Ammon's horn (tissue), 1 donor: Measurements from ENCODE around the gene ADGRF3.
A peak's percentile ranks its signal among the peaks of the same experiment; 100 is the strongest.
"Not testable (repeated sequence)": the region's sequence is repeated elsewhere in the genome, so short reads cannot be mapped to it uniquely, and the experiment has no call there.

ENCODE experiments used
- DNase-seq: peaks from one replicate; pipeline ENCODE4 v3.0.0-alpha.2; 2016; ENCODE audit warnings: low spot score

ADGRF3 gene

GRCh38 chr2:26351375-26352090 is 4.9 kb upstream of the ADGRF3 start:
- DNase-seq, result no peak

GRCh38 chr2:26349690-26350089 is 3.1 kb upstream of the ADGRF3 start:
- no peak for DNase-seq

- DNase-seq, result no peak
Measured at GRCh38 chr2:26347286-26347865, 787 bp upstream of the ADGRF3 start.

DNA sequence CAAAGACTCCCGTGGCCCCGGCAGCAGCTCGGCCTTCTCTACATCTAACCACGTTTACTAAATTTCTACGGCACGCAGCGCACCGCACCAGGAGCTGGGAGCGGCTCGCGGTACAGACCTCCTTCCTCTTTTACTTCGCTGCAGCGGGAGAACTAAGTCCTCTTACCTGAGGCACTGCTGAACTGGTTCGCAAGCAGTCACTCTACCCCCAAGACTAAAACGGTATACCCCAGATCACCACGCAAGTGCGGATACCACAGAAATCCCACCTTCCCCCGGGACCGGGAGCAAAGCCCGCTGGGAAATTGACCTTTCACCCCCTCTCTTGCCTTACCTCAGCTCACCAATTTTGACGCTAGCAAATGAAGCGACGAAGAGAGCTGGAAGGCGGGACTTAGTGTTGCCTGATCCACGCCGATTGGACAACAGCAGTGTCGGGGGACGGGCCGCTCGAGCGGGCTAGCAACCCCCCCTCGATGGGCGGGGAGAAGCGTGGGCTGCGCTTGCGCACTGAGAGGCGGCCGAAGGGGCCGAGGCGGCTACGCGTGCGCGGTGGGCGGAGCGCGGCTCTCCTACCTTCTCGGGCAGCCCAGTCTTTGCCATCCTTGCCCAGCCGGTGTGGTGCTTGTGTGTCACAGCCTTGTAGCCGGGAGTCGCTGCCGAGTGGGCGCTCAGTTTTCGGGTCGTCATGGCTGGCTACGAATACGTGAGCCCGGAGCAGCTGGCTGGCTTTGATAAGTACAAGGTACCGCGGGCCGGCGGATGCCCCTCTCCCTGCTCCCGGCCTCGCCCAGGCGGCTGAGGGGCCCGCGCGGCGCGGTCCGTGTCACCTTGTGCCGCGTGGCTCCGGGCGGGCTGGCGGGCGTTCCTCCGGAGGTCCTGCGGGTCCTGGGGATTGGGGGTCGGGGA is 790 bp downstream of the ADGRF3 start, which contains the start of gene SELENOI:
Gene SELENOI (plus strand): TSS at position 599 of the 909 bp plus-strand sequence. CDS start 90 bp downstream, at position 689.
- peak; percentile 100 for DNase-seq

- DNase-seq, result no peak
Measured at GRCh38 chr2:26345283-26345544, 1.4 kb downstream of the ADGRF3 start.

DNA sequence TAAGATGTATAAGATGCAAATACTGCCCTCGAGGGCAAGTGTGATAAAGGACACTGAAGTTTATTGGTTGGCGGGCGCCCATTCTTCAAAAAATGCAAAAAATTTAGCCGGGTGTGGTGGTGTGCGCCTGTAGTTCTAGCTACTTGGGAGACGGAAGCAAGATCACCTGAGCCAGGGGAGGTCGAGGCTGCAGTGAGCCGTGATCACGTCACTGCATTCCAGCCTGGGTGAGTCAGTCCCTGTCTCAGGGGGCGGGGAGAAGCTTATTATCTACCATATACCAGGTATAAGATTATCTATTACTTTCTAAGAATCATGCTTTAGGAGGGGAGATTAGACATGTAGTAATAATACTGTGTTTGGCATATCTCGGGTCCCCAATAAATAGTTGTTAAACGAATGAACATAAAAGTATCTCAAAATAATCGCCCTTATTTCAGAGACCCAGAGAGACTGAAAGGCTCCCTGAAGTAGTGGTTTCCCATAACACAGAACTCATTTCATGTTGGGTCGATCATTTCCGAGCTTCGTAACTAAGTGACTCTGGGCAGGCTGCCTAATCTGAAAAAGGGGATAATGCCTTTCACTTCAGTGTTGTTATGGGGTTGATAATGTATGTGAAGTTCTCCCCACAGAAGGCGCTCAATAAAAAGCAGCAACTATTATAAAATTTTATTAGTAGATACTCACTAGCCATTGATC is 1.9 kb downstream of the ADGRF3 start:
- no peak for DNase-seq

GRCh38 chr2:26340831-26341230 is 5.8 kb downstream of the ADGRF3 start:
- DNase-seq, result no peak

GRCh38 chr2:26337298-26337697 is 9.3 kb downstream of the ADGRF3 start:
- DNase-seq, result no peak

- DNase-seq, result no peak
Measured at GRCh38 chr2:26336719-26337118, 9.9 kb downstream of the ADGRF3 start.

GRCh38 chr2:26335231-26335630 is 11.4 kb downstream of the ADGRF3 start:
- no peak for DNase-seq

- DNase-seq, result no peak
Measured at GRCh38 chr2:26333293-26333692, 13.3 kb downstream of the ADGRF3 start.

GRCh38 chr2:26331321-26331720 is 15.3 kb downstream of the ADGRF3 start:
- not testable (repeated sequence) for DNase-seq

DNA sequence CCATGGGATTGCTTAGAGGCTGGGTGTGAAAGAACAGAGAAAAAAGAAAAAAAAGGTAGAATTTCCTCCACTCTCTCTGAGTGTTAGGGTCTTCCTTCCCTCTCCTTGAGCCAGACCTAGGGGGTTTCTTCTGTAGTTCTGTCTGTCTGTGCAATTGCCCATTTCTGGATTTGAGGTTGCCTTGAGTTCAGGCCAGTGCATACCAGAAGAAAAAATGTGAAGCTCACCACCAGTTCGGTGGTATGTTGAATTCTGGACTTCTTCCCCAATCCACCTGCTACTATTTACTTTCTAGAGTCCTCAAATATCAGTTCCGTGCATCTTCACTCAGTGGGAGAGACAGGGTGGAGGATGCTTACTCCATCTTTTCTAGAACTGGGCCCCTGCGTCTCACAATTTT is 16.0 kb downstream of the ADGRF3 start:
- no peak for DNase-seq

- DNase-seq, result peak; percentile 92
Measured at GRCh38 chr2:26330114-26330549, 16.5 kb downstream of the ADGRF3 start.

GRCh38 chr2:26329083-26329482 is 17.5 kb downstream of the ADGRF3 start:
- not testable (repeated sequence) for DNase-seq

DNA sequence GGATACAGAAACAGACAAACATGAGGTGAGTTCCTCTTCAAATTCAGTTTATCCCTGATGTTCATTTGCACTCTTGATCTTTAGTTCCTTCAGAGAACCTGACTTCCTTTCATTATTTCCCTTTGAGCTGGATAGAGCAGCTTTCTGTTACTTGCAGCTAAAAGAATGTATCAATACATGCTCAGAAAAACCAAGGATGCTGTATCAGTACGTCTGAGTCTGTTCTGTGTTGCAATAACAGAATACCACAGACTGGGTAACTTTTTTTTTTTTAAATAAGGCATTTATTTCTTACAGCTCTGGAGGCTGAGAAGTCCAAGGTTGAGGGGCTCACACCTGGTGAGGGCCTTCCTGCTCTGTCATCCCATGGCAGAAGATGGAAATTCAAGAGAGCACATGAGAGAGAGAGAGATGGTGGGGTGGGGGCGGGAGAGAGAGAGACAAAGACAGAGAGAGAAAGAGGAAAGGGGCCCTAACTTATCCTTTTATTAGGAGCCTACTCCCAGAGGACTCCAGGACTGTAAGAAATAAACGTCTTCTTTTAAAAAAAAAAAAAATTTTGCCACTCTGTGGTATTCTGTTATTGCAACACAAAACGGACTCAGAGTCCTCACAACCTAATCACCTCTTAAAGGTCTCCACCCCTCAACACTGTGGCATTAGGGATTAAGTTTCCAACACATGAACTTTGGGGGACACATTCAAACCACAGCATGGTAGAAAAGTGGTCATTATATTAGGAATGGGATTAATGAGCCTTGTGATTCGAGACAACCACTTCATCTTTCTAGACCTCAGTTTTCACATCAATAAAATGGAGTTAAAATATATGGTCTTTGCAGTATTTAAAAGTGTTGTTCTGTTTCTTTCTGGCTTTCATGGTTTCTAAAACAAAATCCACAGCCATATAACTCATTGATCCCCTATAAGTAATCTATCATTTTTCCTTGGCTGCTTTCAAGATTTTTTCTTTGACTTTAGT is 19.0 kb downstream of the ADGRF3 start:
- DNase-seq, result no peak

GRCh38 chr2:26326514-26326913 is 20.1 kb downstream of the ADGRF3 start:
- no peak for DNase-seq

DNA sequence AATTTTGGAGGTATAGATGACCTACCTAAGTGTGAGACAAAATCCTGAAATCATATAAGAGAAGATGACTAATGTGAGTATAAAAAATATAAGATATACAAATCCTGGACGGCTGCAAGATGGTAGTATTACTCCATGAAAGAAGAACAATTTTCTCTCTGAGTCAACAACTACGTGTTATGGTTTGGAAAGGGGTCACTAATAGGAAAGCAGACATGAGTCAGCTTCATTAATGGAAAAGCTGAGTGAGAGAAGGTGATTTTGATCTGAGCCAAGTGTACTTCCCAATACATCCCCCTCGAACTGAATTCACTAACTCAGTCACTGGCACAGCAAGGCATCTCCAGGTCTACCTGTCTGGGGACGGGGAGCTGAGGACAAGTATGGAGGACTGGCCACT is 20.7 kb downstream of the ADGRF3 start:
- no peak for DNase-seq

DNA sequence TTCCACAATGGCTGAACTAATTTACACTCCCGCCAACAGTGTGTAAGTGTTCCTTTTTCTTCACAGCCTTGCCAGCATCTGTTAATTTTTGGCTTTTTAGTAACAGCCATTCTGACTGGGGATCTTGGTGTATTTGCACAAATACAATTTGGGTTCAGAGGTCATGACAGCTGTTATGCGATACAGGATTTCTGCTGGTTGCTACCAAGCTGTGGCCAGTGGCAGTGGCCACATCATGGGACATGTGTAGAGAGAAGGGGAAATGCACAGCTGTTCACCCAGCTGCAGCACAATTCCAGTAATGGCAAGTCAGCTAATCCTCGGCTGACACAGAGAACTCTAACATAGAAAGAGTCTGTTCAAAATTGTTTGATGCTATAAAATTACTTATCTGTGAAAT is 21.7 kb downstream of the ADGRF3 start:
- DNase-seq, result no peak

DNA sequence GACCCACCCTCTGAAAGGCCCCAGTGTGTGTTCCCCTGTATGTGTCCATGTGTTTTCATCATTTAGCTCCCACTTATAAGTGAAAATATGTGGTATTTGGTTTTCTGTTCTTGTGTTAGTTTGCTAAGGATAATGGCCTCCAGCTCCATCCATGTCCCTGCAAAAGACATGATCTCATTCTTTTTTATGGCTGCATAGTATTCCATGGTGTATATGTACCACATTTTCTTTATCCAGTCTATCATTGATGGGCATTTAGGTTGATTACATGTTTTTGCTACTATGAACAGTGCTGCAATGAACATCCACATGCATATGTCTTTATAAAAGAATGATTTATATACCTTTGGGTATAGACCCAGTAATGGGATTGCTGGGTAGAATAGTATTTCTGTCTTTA is 22.1 kb downstream of the ADGRF3 start:
- not testable (repeated sequence) for DNase-seq

DNA sequence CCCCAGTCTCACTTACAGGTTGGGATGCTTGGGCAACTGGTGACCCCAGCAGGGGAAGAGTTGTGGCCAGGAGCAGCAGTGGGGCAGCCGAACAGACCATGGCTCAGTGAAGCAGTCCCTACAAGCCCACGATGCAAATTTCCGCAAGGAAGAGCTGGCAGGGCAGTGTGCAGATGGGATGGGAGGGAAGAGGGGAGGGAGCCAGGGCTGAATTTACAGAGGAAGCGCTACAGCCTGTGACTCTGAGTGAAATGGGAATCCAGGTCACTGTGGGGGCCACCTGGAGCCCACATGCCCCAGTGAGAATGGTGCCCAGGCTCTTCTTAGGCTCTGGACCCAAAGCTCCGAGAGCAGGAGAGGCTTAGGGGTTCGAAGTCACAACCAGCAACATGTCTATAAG is 27.6 kb downstream of the ADGRF3 start:
- DNase-seq, result no peak
